ENCODE measurements around the gene KAT8. TPM values are rescaled to one million over a fixed set of nuclear protein-coding genes. Genes with fewer than 3 reads are reported as not detected.

KAT8 gene
- total and polyA plus RNA-seq, 8 donors: 31.5 to 71.7 (median 38.2) TPM

DNA sequence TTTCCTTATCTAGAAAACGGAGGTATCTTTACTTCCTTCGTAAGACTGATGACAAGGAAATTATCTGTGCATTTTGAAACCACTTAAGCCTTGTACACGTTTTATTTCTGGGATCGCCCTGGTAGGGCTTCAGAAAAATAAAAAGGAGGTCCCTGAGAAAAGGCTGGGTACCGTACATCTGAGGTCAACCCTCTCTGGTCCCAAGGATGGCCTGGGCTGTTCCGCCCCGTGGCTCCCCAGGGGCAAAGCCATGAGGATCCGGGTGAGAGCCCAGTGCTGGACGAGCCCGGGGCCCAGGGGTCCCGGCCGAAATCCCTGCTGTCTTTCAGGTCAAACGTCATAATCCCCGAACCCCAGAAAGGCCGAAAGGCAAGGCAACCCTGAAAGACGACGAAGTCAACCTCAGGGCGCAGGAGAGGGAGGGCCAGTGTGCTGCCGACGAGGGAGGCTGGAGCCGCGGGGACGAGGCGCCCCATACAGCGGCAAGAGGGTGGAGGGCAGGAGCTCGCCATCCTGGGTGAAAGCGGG is 61.8 kb downstream of the KAT8 start:
- ATAC-seq: peak in 3 of 4 donors; percentile 0 to 1 (median 1)
- intact Hi-C loops (cut with DNase I): no loop called here
- 2% methylated on average over 27 of the region's 27 CpGs for WGBS, 2 donors
- TF ChIP-seq, protein P1, sequence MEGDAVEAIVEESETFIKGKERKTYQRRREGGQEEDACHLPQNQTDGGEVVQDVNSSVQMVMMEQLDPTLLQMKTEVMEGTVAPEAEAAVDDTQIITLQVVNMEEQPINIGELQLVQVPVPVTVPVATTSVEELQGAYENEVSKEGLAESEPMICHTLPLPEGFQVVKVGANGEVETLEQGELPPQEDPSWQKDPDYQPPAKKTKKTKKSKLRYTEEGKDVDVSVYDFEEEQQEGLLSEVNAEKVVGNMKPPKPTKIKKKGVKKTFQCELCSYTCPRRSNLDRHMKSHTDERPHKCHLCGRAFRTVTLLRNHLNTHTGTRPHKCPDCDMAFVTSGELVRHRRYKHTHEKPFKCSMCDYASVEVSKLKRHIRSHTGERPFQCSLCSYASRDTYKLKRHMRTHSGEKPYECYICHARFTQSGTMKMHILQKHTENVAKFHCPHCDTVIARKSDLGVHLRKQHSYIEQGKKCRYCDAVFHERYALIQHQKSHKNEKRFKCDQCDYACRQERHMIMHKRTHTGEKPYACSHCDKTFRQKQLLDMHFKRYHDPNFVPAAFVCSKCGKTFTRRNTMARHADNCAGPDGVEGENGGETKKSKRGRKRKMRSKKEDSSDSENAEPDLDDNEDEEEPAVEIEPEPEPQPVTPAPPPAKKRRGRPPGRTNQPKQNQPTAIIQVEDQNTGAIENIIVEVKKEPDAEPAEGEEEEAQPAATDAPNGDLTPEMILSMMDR (IDR thresholded peaks at IDR 0.05): no peak
- Histone ChIP-seq H3K27ac (peak overlapping the region; percentile 89 to 98 (median 92)), H3K27me3 (no peaks in the 10 kb centered on the region), H3K4me1 (peaks cover 13 to 16% (median 14%) of the 10 kb centered on the region in 3 donors), H3K9me3 (no peaks in the 10 kb centered on the region), H3K4me3 (peak overlapping the region; percentile 57 to 92 (median 72)), H3K36me3 (peaks cover 0 to 19% (median 0%) of the 10 kb centered on the region in 3 donors)
- no peak for DNase-seq
- FAIRE-seq: no peak

DNA sequence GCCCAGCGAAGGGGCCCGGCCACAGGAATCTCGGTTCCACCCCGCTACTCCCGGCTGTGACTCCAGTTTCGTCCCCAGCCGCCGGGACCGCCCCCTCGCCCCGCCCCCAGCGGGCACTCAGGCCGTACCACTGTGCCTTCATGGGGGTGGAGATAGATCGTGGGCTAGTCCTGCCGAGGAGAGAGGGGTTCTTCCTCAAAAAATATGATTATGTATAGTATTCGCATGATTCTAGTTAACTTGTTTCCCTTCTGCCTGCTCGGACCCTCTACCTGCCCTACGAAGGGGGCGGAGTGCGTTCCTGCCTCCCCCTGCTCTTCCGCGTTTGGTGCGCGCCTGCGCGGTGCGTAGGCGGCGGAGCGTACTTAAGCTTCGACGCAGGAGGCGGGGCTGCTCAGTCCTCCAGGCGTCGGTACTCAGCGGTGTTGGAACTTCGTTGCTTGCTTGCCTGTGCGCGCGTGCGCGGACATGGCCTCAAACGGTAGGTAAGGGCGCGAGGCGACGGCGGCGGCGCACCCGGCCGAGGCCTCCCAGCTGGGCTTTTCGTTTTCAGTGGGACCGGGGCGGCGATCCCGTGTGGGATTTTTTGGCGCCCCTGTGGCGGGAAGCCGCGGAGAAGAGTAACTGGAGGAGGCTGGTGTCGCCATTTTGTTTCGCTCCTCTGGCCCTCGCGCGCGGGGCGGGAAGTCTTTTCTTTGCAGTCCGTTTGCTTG is 62.4 kb downstream of the KAT8 start, which contains the start of gene FUS:
Gene FUS (plus strand): TSS at position 393 of the 713 bp plus-strand sequence. CDS start 76 bp downstream, at position 469.
- intact Hi-C loops (cut with DNase I): no loop called here

More for the DNA sequence above, 62.4 kb downstream of the KAT8 start, which contains the start of gene FUS:
- WGBS, 2 donors: 0% methylated on average over 67 to 69 of the region's 69 CpGs
- Histone ChIP-seq H3K9me3 (no peaks in the 10 kb centered on the region), H3K4me1 (peaks cover 13 to 16% (median 14%) of the 10 kb centered on the region in 3 donors), H3K27me3 (no peaks in the 10 kb centered on the region), H3K27ac (peak within 1 kb of the TSS; percentile 89 to 98 (median 92)), H3K4me3 (peak within 1 kb of the TSS; percentile 57 to 92 (median 72)), H3K36me3 (peaks cover 0 to 25% (median 5%) of the 10 kb centered on the region in 3 donors)
- ATAC-seq (peak; percentile 87 to 93 (median 90)), DNase-seq (peak; percentile 85 to 99 (median 94)), FAIRE-seq (no peak)
- TF ChIP-seq, protein P1 (IDR thresholded peaks at IDR 0.05): no peak

Other genes with a start within 250 kb of the KAT8 start
- gene BCL7C, start 223.6 kb upstream of the KAT8 start, total RNA-seq: 10 to 100 TPM in 4 of 6 donors, 1 to 10 TPM in 2; 9.2 to 14.1 (median 10.7) TPM
- gene BCL7C, start 223.6 kb upstream of the KAT8 start, polyA plus RNA-seq: 10 to 100 TPM; 22.3 to 29.3 TPM
- 1 to 10 TPM; 1.6 to 3.2 (median 1.9) TPM for gene CTF1, start 221.1 kb upstream of the KAT8 start, total RNA-seq
- gene CTF1, start 221.1 kb upstream of the KAT8 start, polyA plus RNA-seq: 1 to 10 TPM; 2.5 to 2.9 TPM
- gene FBXL19, start 194.1 kb upstream of the KAT8 start, total RNA-seq: 10 to 100 TPM in 1 of 6 donors, 1 to 10 TPM in 5; 3.8 to 13.5 (median 4.6) TPM
- gene FBXL19, start 194.1 kb upstream of the KAT8 start, polyA plus RNA-seq: 10 to 100 TPM; 10.1 to 26.8 TPM
- 10 to 100 TPM in 4 of 6 donors, 1 to 10 TPM in 2; 8.6 to 12.5 (median 11.4) TPM for gene ORAI3, start 168.6 kb upstream of the KAT8 start, total RNA-seq
- gene ORAI3, start 168.6 kb upstream of the KAT8 start, polyA plus RNA-seq: 10 to 100 TPM in 1 of 2 donors, 1 to 10 TPM in 1; 9.5 to 10.3 TPM
- 10 to 100 TPM in 1 of 6 donors, 1 to 10 TPM in 5; 6.5 to 10.6 (median 8.3) TPM for gene SETD1A, start 159.9 kb upstream of the KAT8 start, total RNA-seq
- 10 to 100 TPM; 12.8 to 17.9 TPM for gene SETD1A, start 159.9 kb upstream of the KAT8 start, polyA plus RNA-seq
- 10 to 100 TPM; 14.2 to 32.1 (median 17.3) TPM for gene HSD3B7, start 132.5 kb upstream of the KAT8 start, total RNA-seq
- 10 to 100 TPM; 16.6 to 28.4 TPM for gene HSD3B7, start 132.5 kb upstream of the KAT8 start, polyA plus RNA-seq
- 1 to 10 TPM in 1 of 6 donors, under 1 TPM in 5; 0.16 to 1.4 (median 0.56) TPM for gene STX1B, start 107.0 kb upstream of the KAT8 start, total RNA-seq
- gene STX1B, start 107.0 kb upstream of the KAT8 start, polyA plus RNA-seq: 1 to 10 TPM in 1 of 2 donors, under 1 TPM in 1; 0.82 to 2.4 TPM
- gene STX4, start 84.1 kb upstream of the KAT8 start, total RNA-seq: 10 to 100 TPM; 22.2 to 48.9 (median 26.9) TPM
- gene STX4, start 84.1 kb upstream of the KAT8 start, polyA plus RNA-seq: 10 to 100 TPM; 91.8 to 94.4 TPM
- 1 to 10 TPM; 1.5 to 5.5 (median 3.3) TPM for gene ZNF668, start 43.4 kb upstream of the KAT8 start, total RNA-seq
- 1 to 10 TPM; 4.5 to 6.4 TPM for gene ZNF668, start 43.4 kb upstream of the KAT8 start, polyA plus RNA-seq
- 10 to 100 TPM in 1 of 6 donors, 1 to 10 TPM in 5; 5.6 to 12.6 (median 7.0) TPM for gene ZNF646, start 43.2 kb upstream of the KAT8 start, total RNA-seq
- 10 to 100 TPM in 1 of 2 donors, 1 to 10 TPM in 1; 3.9 to 10.7 TPM for gene ZNF646, start 43.2 kb upstream of the KAT8 start, polyA plus RNA-seq
- 1 to 10 TPM in 5 of 6 donors, under 1 TPM in 1; 0.52 to 2.1 (median 1.3) TPM for gene PRSS53, start 28.7 kb upstream of the KAT8 start, total RNA-seq
- gene PRSS53, start 28.7 kb upstream of the KAT8 start, polyA plus RNA-seq: 1 to 10 TPM; 5.3 to 8.2 TPM
- gene VKORC1, start 22.9 kb upstream of the KAT8 start, total RNA-seq: 10 to 100 TPM; 37.7 to 54.3 (median 49.7) TPM
- gene VKORC1, start 22.9 kb upstream of the KAT8 start, polyA plus RNA-seq: 10 to 100 TPM; 50.2 to 90.9 TPM
- 10 to 100 TPM; 25.7 to 64.2 (median 37.0) TPM for gene BCKDK, start 9.3 kb upstream of the KAT8 start, total RNA-seq
- gene BCKDK, start 9.3 kb upstream of the KAT8 start, polyA plus RNA-seq: 10 to 100 TPM; 27.4 to 30.7 TPM
- 10 to 100 TPM; 32.5 to 89.3 (median 53.8) TPM for gene PRSS8, start 18.1 kb downstream of the KAT8 start, total RNA-seq
- 10 to 100 TPM; 69.8 to 70.6 TPM for gene PRSS8, start 18.1 kb downstream of the KAT8 start, polyA plus RNA-seq
- 1 to 10 TPM in 2 of 6 donors, under 1 TPM in 4; 0.14 to 3.1 (median 0.79) TPM for gene PRSS36, start 32.4 kb downstream of the KAT8 start, total RNA-seq
- gene PRSS36, start 32.4 kb downstream of the KAT8 start, polyA plus RNA-seq: 1 to 10 TPM; 1.9 to 2.7 TPM
- 100 to 1,000 TPM in 3 of 6 donors, 10 to 100 TPM in 3; 69.4 to 134 (median 89.7) TPM for gene FUS, start 62.5 kb downstream of the KAT8 start, total RNA-seq
- 100 to 1,000 TPM; 243 to 379 TPM for gene FUS, start 62.5 kb downstream of the KAT8 start, polyA plus RNA-seq
- gene PYCARD, start 85.1 kb downstream of the KAT8 start, total RNA-seq: 10 to 100 TPM in 2 of 6 donors, 1 to 10 TPM in 4; 3.3 to 27.3 (median 6.7) TPM
- gene PYCARD, start 85.1 kb downstream of the KAT8 start, polyA plus RNA-seq: 10 to 100 TPM; 13.9 to 14.1 TPM
- under 1 TPM in 1 of 6 donors, not detected in 5; 0.12 TPM for gene TRIM72, start 96.5 kb downstream of the KAT8 start, total RNA-seq
- under 1 TPM; under 0.01 to 0.02 TPM for gene TRIM72, start 96.5 kb downstream of the KAT8 start, polyA plus RNA-seq
- not detected for gene PYDC1, start 99.5 kb downstream of the KAT8 start, total RNA-seq
- not detected for gene PYDC1, start 99.5 kb downstream of the KAT8 start, polyA plus RNA-seq
- gene ITGAM, start 142.3 kb downstream of the KAT8 start, total RNA-seq: 10 to 100 TPM in 1 of 6 donors, 1 to 10 TPM in 3, under 1 TPM in 2; 0.32 to 15.9 (median 2.3) TPM
- 1 to 10 TPM; 1.8 to 3.5 TPM for gene ITGAM, start 142.3 kb downstream of the KAT8 start, polyA plus RNA-seq
- gene ITGAX, start 237.5 kb downstream of the KAT8 start, total RNA-seq: 10 to 100 TPM in 2 of 6 donors, 1 to 10 TPM in 2, under 1 TPM in 2; 0.56 to 21.5 (median 1.8) TPM
- gene ITGAX, start 237.5 kb downstream of the KAT8 start, polyA plus RNA-seq: 1 to 10 TPM; 1.2 to 3.0 TPM